ENCODE results near the gene SLC39A7.

GRCh38 chr6:33207552-33208090 is 7.0 kb downstream of the SLC39A7 start:
- TF ChIP-seq POLR2A (IDR thresholded peaks at IDR 0.05) (no peak), CTCF (IDR thresholded peaks at IDR 0.05) (no peak)

Measured in gastroesophageal sphincter (tissue), 3 donors.